Breast epithelium (tissue), 4 donors: ENCODE measurements around the gene NUMBL. TPM values are rescaled to one million over a fixed set of nuclear protein-coding genes. Genes with fewer than 3 reads are reported as not detected.
"Not testable (repeated sequence)": the region's sequence is repeated elsewhere in the genome, so short reads cannot be mapped to it uniquely, and the experiment has no call there.

ENCODE experiments used
- DNase-seq, 2 donors: peaks; one replicate each; pipeline ENCODE4 v3.0.0-alpha.2; 2019; ENCODE audit warnings: low spot score in 2 of 2
- H3K27ac ChIP-seq, 2 donors: fragments of 200-600 bp; sonication (generic) in 1 of 2; one replicate each; pipeline ENCODE4 v1.5.1; 2016 to 2019; ENCODE audit warnings: mild to moderate bottlenecking in 1 of 2
- H3K27me3 ChIP-seq, 2 donors: fragments of 200-600 bp; sonication (generic) in 1 of 2; one replicate each; pipeline versions ENCODE4 v1.5.1 to v1.6.0; 2017 to 2019; ENCODE audit warnings: control low read depth in 1 of 2, mild to moderate bottlenecking in 1 of 2
- H3K36me3 ChIP-seq: fragments of 200-600 bp; one replicate; pipeline ENCODE4 v1.5.1; 2019
- H3K4me1 ChIP-seq, 2 donors: fragments of 200-600 bp; sonication (generic); one replicate each; pipeline ENCODE4 v1.5.1; 2016 to 2019; ENCODE audit warnings: control low read depth in 1 of 2
- H3K4me3 ChIP-seq, 3 donors: fragments of 200-600 bp; sonication (generic); 1 replicate in 2 of 3; 2 replicates in 1 of 3; pipeline ENCODE4 v1.5.1; 2016 to 2019; ENCODE audit warnings: mild to moderate bottlenecking in 3 of 3, moderate library complexity in 2 of 3
- H3K9me3 ChIP-seq, 2 donors: fragments of 200-600 bp; sonication (generic) in 1 of 2; one replicate each; pipeline ENCODE4 v1.5.1; 2016 to 2019; ENCODE audit warnings: control low read depth in 1 of 2
- POLR2A ChIP-seq: fragments of 450-650 bp; IDR thresholded peaks from one replicate; pipeline ENCODE4 v1.6.1; 2016; ENCODE audit warnings: antibody characterized with exemption, mild to moderate bottlenecking, moderate library complexity
- POLR2AphosphoS5 ChIP-seq, 3 donors: sonication (generic); formaldehyde crosslinking; IDR thresholded peaks; one replicate each; pipeline ENCODE4 v1.6.1; 2017; ENCODE audit warnings: antibody characterized with exemption in 3 of 3
- intact Hi-C: fragments of 100-400 bp; cut with DNase I; formaldehyde crosslinking; loops from one replicate; pipeline ENCODE4 v1.15.1; 2023; ENCODE audit warnings: low total_unique reads
- total RNA-seq, 3 donors: library from RNA; depleted of rRNA; stranded (reverse); fragments of >200 nt; gene quantifications; one replicate each; pipeline ENCODE4 v1.1.0, GENCODE V29; 2016
- TF ChIP-seq, protein P1 (sequence below), 3 donors: fragments of 450-650 bp; IDR thresholded peaks; one replicate each; pipeline ENCODE4 v1.5.1; 2016 to 2017; ENCODE audit warnings: antibody characterized with exemption in 3 of 3, mild to moderate bottlenecking in 3 of 3, moderate library complexity in 3 of 3

Gene NUMBL
- total RNA-seq, 3 donors from 2014 or later, result 24.6 to 34.7 (median 30.9) TPM

DNA sequence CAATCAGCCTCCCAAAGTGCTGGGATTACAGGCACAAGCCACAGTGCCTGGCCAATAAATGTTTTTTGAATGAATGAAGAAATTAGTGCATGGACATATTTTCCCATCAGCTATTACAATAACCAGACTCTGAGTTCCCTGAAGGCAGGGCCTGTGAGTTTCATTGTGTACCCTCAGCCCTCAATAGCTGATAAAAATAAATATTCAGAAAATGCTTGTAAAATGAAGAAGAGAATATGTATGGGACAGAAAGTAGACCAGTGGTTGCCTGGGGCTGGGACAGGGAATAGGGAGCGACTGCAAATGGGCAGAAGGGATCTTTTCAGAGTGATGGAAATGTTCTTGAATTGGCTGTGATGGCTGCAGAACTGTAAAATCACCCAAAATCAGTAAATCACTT, 28.8 kb downstream of the NUMBL start:
- Histone ChIP-seq H3K9me3 (no peaks in the 10 kb centered on the region), H3K4me1 (no peaks in the 10 kb centered on the region), H3K27me3 (no peaks in the 10 kb centered on the region), H3K4me3 (no peak overlapping the region), H3K27ac (no peak overlapping the region), H3K36me3 (no peaks in the 10 kb centered on the region)
- no peak for DNase-seq
- intact Hi-C loops, result loop anchor here (5.0 to 10.0 kb wide), 2 partner anchors 91 to 153 kb away; partner anchors contain the start of genes ACTMAP and SNRPA
- no peak for TF ChIP-seq POLR2AphosphoS5 (IDR thresholded peaks at IDR 0.05)
- TF ChIP-seq, protein P1, sequence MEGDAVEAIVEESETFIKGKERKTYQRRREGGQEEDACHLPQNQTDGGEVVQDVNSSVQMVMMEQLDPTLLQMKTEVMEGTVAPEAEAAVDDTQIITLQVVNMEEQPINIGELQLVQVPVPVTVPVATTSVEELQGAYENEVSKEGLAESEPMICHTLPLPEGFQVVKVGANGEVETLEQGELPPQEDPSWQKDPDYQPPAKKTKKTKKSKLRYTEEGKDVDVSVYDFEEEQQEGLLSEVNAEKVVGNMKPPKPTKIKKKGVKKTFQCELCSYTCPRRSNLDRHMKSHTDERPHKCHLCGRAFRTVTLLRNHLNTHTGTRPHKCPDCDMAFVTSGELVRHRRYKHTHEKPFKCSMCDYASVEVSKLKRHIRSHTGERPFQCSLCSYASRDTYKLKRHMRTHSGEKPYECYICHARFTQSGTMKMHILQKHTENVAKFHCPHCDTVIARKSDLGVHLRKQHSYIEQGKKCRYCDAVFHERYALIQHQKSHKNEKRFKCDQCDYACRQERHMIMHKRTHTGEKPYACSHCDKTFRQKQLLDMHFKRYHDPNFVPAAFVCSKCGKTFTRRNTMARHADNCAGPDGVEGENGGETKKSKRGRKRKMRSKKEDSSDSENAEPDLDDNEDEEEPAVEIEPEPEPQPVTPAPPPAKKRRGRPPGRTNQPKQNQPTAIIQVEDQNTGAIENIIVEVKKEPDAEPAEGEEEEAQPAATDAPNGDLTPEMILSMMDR (IDR thresholded peaks at IDR 0.05), result no peak

DNA sequence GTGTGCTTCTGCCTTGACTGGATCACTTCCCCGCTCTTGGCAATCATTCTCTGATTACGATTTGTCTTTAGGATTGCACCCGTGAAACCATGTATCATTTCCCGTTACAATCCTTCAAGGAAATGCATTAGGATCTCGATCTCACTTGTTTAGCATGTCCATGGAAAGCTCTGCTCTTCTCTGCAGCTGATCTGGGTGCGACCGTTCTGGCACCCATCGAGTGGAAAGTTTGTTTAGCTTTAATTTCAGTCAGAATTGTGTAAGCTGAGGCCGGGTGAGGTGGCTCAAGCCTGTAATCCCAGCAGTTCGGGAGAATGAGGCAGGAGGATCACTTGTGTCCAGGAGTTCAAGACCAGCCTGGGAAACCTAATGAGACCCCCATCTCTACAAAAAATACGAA, 30.9 kb downstream of the NUMBL start:
- TF ChIP-seq POLR2AphosphoS5 (IDR thresholded peaks at IDR 0.05) (no peak), POLR2A (no peak)
- TF ChIP-seq, protein P1 (IDR thresholded peaks at IDR 0.05), result no peak
- H3K27ac ChIP-seq, result no peak overlapping the region
- intact Hi-C loops, result no loop called here
- no peak for DNase-seq
- no peaks in the 10 kb centered on the region for H3K9me3 ChIP-seq
- no peaks in the 10 kb centered on the region for H3K36me3 ChIP-seq
- no peaks in the 10 kb centered on the region for H3K27me3 ChIP-seq
- H3K4me3 ChIP-seq, result no peak overlapping the region
- no peaks in the 10 kb centered on the region for H3K4me1 ChIP-seq

DNA sequence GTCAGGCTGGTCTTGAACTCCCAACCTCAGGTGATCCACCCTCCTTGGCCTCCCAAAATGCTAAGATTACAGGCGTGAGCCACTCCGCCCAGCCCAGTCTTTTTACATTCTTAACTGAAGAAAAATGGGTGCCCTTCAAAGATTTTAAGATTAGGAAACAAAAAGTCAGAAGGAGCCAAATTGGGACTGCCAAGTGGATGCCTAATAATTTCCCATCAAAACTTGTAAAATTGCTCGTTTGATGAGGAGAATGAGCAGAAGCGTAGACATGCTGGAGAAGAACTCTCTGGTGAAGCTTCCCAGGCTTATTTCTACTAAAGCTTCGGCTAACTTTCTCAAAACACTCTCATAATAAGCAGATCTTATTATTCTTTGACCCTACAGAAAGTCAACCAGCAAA, 31.3 kb downstream of the NUMBL start:
- H3K9me3 ChIP-seq, result no peaks in the 10 kb centered on the region
- no peak for DNase-seq
- no peak overlapping the region for H3K27ac ChIP-seq
- H3K27me3 ChIP-seq, result no peaks in the 10 kb centered on the region
- no peaks in the 10 kb centered on the region for H3K36me3 ChIP-seq
- no peaks in the 10 kb centered on the region for H3K4me1 ChIP-seq
- TF ChIP-seq POLR2A (no peak), POLR2AphosphoS5 (IDR thresholded peaks at IDR 0.05) (no peak)
- TF ChIP-seq, protein P1 (IDR thresholded peaks at IDR 0.05), result no peak
- H3K4me3 ChIP-seq, result no peak overlapping the region
- intact Hi-C loops, result no loop called here

DNA sequence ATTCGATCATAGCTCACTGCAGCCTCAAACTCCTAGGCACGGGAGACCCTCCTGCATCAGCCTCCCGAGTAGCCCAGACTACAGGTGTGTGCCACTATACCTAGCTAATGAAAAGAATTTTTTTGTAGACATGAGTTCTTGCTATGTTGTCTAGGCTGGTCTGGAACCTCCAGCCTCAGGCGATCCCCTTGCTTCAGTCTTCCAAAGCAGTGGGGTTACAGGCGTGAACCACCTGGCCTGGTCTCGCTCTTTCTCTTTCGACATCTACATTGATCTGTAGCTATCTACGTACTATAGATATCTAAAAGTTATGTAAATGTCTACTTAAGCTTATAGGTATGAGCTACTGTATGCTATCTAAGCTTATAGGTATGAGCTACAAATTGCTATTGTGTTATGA, 32.4 kb downstream of the NUMBL start:
- TF ChIP-seq, protein P1 (IDR thresholded peaks at IDR 0.05), result no peak
- TF ChIP-seq POLR2AphosphoS5 (IDR thresholded peaks at IDR 0.05) (no peak), POLR2A (no peak)
- no peaks in the 10 kb centered on the region for H3K36me3 ChIP-seq
- intact Hi-C loops, result no loop called here
- H3K4me1 ChIP-seq, result no peaks in the 10 kb centered on the region
- no peaks in the 10 kb centered on the region for H3K9me3 ChIP-seq
- no peaks in the 10 kb centered on the region for H3K27me3 ChIP-seq
- H3K27ac ChIP-seq, result no peak overlapping the region
- no peak overlapping the region for H3K4me3 ChIP-seq
- no peak for DNase-seq

- intact Hi-C loops, H3K36me3 ChIP-seq, H3K9me3 ChIP-seq, H3K4me1 ChIP-seq, H3K4me3 ChIP-seq, H3K27ac ChIP-seq, DNase-seq, H3K27me3 ChIP-seq: not testable (repeated sequence)
These were observed 34.8 kb downstream of the NUMBL start for GRCh38 chr19:40655684-40656083.

DNA sequence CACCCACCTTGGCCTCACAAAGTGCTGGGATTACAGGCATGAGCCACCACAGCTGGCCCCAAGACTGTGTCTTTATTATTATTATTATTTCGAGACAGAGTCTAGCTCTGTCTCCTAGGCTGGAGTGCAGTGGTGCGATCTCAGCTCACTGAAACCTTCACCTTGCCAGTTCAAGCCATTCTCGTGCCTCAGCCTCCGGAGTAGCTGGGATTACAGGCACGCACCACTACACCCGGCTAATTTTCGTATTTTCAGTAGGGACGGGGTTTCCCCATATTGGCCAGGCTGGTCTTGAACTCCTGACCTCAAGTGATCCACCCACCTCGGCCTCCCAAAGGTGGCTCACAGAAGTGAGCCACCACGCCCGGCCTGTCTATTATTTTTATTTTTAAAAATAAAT, 38.1 kb downstream of the NUMBL start:
- H3K36me3 ChIP-seq, H3K27ac ChIP-seq, H3K4me3 ChIP-seq, H3K4me1 ChIP-seq, H3K27me3 ChIP-seq, DNase-seq, H3K9me3 ChIP-seq, intact Hi-C loops: not testable (repeated sequence)
